SK-N-SH (cell line): Measurements from ENCODE around the gene MTUS2. TPM values are rescaled to one million over a fixed set of nuclear protein-coding genes. Genes with fewer than 3 reads are reported as not detected.

Experiments used
- CTCF ChIA-PET: fragments of 300-600, 350-600 bp; formaldehyde crosslinking; extraction: SDS; loops from one replicate; lab custom pipeline; 2021; lab: Yijun Ruan, JAX
- POLR2A ChIA-PET: fragments of 350-600 bp; sonication (Branson Sonifier 250); formaldehyde crosslinking; extraction: SDS; loops from one replicate; lab custom pipeline; 2020; ENCODE audit warnings: antibody characterized with exemption, inconsistent platforms; lab: Yijun Ruan, JAX
- DNase-seq: peaks from one replicate; pipeline ENCODE4 v3.0.0; 2012
- H2AFZ ChIP-seq: fragments of 200-600 bp; sonication (generic); 2 replicates; pipeline ENCODE4 v1.8.1; 2016; ENCODE audit warnings: antibody characterized with exemption, mild to moderate bottlenecking, low read depth
- H3F3A ChIP-seq: fragments of 200-600 bp; sonication (generic); replicated peaks from 2 replicates; pipeline ENCODE3; 2016; ENCODE audit warnings: antibody characterized with exemption, mild to moderate bottlenecking; ENCODE audit not compliant: insufficient read depth
- H3K27ac ChIP-seq, 2 experiments: fragments of 200-500 bp in 1 of 2; fragments of 200-600 bp in 1 of 2; sonication (Bioruptor generic) in 1 of 2; sonication (generic), shearing (Covaris generic) in 1 of 2; 2 replicates each; pipeline versions ENCODE4 v1.5.1 to v1.6.1; 2014 to 2016; ENCODE audit warnings: low read depth in 2 of 2, inconsistent platforms in 1 of 2, low read length in 1 of 2, mild to moderate bottlenecking in 1 of 2, mixed read lengths in 1 of 2
- H3K27me3 ChIP-seq: fragments of 200-600 bp; sonication (generic), shearing (Covaris generic); 2 replicates; pipeline ENCODE4 v1.6.1; 2016; ENCODE audit warnings: mixed run types; ENCODE audit not compliant: insufficient read depth
- H3K36me3 ChIP-seq, 2 experiments: fragments of 200-500 bp in 1 of 2; fragments of 200-600 bp in 1 of 2; sonication (Bioruptor generic) in 1 of 2; sonication (generic) in 1 of 2; replicated peaks in 1 of 2; 2 replicates each; pipeline versions ENCODE3 to v1.5.1; 2014 to 2016; ENCODE audit warnings: low read length in 1 of 2, mild to moderate bottlenecking in 1 of 2; ENCODE audit not compliant: insufficient read depth in 2 of 2, control insufficient read depth in 1 of 2
- H3K4me1 ChIP-seq, 2 experiments: fragments of 200-500 bp in 1 of 2; fragments of 200-600 bp in 1 of 2; sonication (Bioruptor generic) in 1 of 2; sonication (generic), shearing (Covaris generic) in 1 of 2; 2 replicates each; pipeline versions ENCODE4 v1.5.1 to v1.6.1; 2014 to 2016; ENCODE audit warnings: low read depth in 1 of 2, low read length in 1 of 2, mixed run types in 1 of 2; ENCODE audit not compliant: insufficient read depth in 2 of 2, control insufficient read depth in 1 of 2
- H3K4me2 ChIP-seq: fragments of 200-600 bp; sonication (generic), shearing (Covaris generic); 2 replicates; pipeline ENCODE4 v1.6.1; 2017; ENCODE audit warnings: mixed run types
- H3K4me3 ChIP-seq, 2 experiments: fragments of 200-500 bp in 1 of 2; fragments of 200-600 bp in 1 of 2; sonication (Bioruptor generic) in 1 of 2; sonication (generic), shearing (Covaris generic) in 1 of 2; 2 replicates each; pipeline versions ENCODE4 v1.5.1 to v1.8.1; 2014 to 2016; ENCODE audit warnings: low read depth in 2 of 2, inconsistent platforms in 1 of 2, low read length in 1 of 2, mild to moderate bottlenecking in 1 of 2, mixed read lengths in 1 of 2, moderate library complexity in 1 of 2
- H3K79me2 ChIP-seq: fragments of 200-600 bp; sonication (generic); 2 replicates; pipeline ENCODE4 v1.8.1; 2017; ENCODE audit warnings: mild to moderate bottlenecking; ENCODE audit not compliant: insufficient read depth
- H3K9ac ChIP-seq: fragments of 200-600 bp; sonication (generic); 2 replicates; pipeline ENCODE4 v1.6.1; 2017; ENCODE audit warnings: mixed run types
- H3K9me2 ChIP-seq: fragments of 200-600 bp; sonication (generic); 2 replicates; pipeline ENCODE4 v1.6.1; 2017; ENCODE audit warnings: mixed run types
- H3K9me3 ChIP-seq: fragments of 200-600 bp; sonication (generic); 2 replicates; pipeline ENCODE4 v1.6.1; 2017; ENCODE audit warnings: mixed run types, mild to moderate bottlenecking, moderate library complexity
- H4K20me1 ChIP-seq: fragments of 200-600 bp; sonication (generic); 2 replicates; pipeline ENCODE4 v1.6.1; 2017; ENCODE audit warnings: mild to moderate bottlenecking, mixed run types; ENCODE audit not compliant: insufficient read depth
- NFIC ChIP-seq: IDR thresholded peaks from 2 replicates; pipeline ENCODE4 v1.4.0; 2012; ENCODE audit warnings: borderline replicate concordance
- RAD21 ChIP-seq: IDR thresholded peaks from 2 replicates; pipeline ENCODE4 v1.6.1; 2012; ENCODE audit warnings: mild to moderate bottlenecking, low read length
- RCOR1 ChIP-seq: fragments of 150-350 bp; IDR thresholded peaks from 2 replicates; pipeline ENCODE4 v1.6.1; 2017; ENCODE audit warnings: antibody characterized with exemption, low read length
- SMC3 ChIP-seq: IDR thresholded peaks from 2 replicates; pipeline ENCODE4 v1.6.1; 2012; ENCODE audit warnings: low read depth, low read length, improper control_type of control experiment
- USF2 ChIP-seq: fragments of 150-350 bp; IDR thresholded peaks from 2 replicates; pipeline ENCODE4 v1.6.1; 2017; ENCODE audit warnings: antibody characterized with exemption, low read length, low read depth, borderline replicate concordance
- WGBS: methylation state at CpG from one replicate; pipeline ENCODE4 v1.1.6; 2017; ENCODE audit warnings: low lambda C conversion rate; 5-methylcytosine and 5-hydroxymethylcytosine counted together
- polyA plus RNA-seq, 3 experiments: library from polyadenylated mRNA; depleted of rRNA; stranded (reverse); fragments of >200 nt; gene quantifications; 2 replicates each; pipeline ENCODE4 v1.2.3, GENCODE V29; 2012
- TF ChIP-seq, protein P1 (sequence below): fragments of 200-600 bp; sonication (generic); IDR thresholded peaks from 2 replicates; pipeline ENCODE4 v1.6.1; 2017; ENCODE audit warnings: antibody characterized with exemption, mild to moderate bottlenecking, moderate library complexity
- TF ChIP-seq, protein P2 (sequence below): IDR thresholded peaks from 2 replicates; pipeline ENCODE4 v1.4.0; 2012; ENCODE audit warnings: low read depth, borderline replicate concordance

MTUS2 gene
- polyA plus RNA-seq, 1 of the 3 experiments (the other 2 are of a cell fraction), result 1.7 TPM

GRCh38 chr13:29362849-29363604 is 542.9 kb downstream of the MTUS2 start:
- Histone ChIP-seq H3K9me3 (no peaks in the 10 kb centered on the region), H3K4me1 (peaks cover 0 to 3% of the 10 kb centered on the region in 2 experiments; a peak in 1 of 4 replicates), H3F3A (no peaks in the 10 kb centered on the region), H2AFZ (no peak overlapping the region), H3K9ac (no peak overlapping the region), H3K27ac (no peak overlapping the region), H3K4me2 (peak overlapping the region; percentile 57; the same call in 1 of the 2 replicates), H4K20me1 (no peaks in the 10 kb centered on the region), H3K79me2 (no peaks in the 10 kb centered on the region), H3K4me3 (peak overlapping the region in 1 of 2 experiments; percentile 43; a peak in 1 of 4 replicates), H3K27me3 (peaks cover 40% of the 10 kb centered on the region; the same call in 1 of the 2 replicates), H3K9me2 (no peaks in the 10 kb centered on the region), H3K36me3 (no peaks in the 10 kb centered on the region)
- ChIA-PET CTCF (interaction anchor here (0.9 to 2.1 kb wide), 9 partner anchors 9 to 543 kb away, joined by 3 to 14 read pairs (median 4); partner anchors contain the start of gene MTUS2), POLR2A (no interaction called here)
- peak; percentile 79 for DNase-seq
- 0% methylated on average over 6 of the region's 6 CpGs for WGBS
- no peak for TF ChIP-seq RCOR1
- TF ChIP-seq, protein P1, sequence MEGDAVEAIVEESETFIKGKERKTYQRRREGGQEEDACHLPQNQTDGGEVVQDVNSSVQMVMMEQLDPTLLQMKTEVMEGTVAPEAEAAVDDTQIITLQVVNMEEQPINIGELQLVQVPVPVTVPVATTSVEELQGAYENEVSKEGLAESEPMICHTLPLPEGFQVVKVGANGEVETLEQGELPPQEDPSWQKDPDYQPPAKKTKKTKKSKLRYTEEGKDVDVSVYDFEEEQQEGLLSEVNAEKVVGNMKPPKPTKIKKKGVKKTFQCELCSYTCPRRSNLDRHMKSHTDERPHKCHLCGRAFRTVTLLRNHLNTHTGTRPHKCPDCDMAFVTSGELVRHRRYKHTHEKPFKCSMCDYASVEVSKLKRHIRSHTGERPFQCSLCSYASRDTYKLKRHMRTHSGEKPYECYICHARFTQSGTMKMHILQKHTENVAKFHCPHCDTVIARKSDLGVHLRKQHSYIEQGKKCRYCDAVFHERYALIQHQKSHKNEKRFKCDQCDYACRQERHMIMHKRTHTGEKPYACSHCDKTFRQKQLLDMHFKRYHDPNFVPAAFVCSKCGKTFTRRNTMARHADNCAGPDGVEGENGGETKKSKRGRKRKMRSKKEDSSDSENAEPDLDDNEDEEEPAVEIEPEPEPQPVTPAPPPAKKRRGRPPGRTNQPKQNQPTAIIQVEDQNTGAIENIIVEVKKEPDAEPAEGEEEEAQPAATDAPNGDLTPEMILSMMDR, result peak; percentile 86
- peak; percentile 77 for TF ChIP-seq SMC3
- TF ChIP-seq RAD21, result peak; percentile 80

DNA sequence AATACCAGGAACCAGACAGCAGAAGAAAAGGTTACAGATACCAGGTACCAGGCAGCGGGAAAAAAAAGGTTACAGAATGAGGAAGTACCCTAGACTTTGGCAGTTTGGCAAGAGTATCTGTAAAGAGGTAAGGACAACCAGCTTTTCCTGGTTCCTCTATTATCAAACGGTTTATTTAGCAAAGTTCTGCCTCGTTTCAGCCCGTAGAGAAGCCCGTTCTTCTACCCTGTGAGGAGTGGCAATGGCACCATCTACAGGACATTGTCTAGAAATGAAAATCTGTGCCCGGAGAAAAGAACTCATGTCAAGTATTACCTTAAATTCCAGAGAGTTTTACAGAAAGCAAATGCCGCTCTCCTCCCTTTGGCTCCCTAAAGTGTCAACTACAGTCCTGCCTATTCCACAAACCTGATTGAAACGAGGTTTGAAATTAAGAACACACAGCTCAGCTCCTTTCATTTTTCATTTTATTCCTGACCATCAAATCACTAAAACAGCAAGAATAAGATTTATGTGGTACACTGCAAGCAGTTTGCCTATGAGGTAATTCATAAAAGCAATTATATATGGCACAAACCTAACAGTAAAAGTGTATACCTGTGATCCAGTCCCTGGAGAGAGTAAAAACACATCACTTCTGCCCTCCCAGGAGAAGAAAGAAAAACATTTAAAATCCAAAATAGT is 549.1 kb downstream of the MTUS2 start:
- Histone ChIP-seq H3K36me3 (no peaks in the 10 kb centered on the region), H3K79me2 (no peaks in the 10 kb centered on the region), H4K20me1 (no peaks in the 10 kb centered on the region), H2AFZ (no peak overlapping the region), H3K4me3 (no peak overlapping the region; a peak in 1 of 4 replicates), H3K4me1 (no peaks in the 10 kb centered on the region), H3K27ac (no peak overlapping the region), H3K9me2 (no peaks in the 10 kb centered on the region), H3K9me3 (0 out of 2 replicates have a peak, but pooled peaks cover 3% of the 10 kb centered on the region), H3F3A (no peaks in the 10 kb centered on the region), H3K9ac (no peak overlapping the region), H3K4me2 (no peak overlapping the region), H3K27me3 (peaks cover 20% of the 10 kb centered on the region)
- WGBS, result 2% methylated on average over 8 of the region's 8 CpGs
- peak; percentile 39 for DNase-seq
- ChIA-PET CTCF (interaction anchor here (0.6 to 3.1 kb wide), 17 partner anchors 9 to 579 kb away, joined by 3 to 17 read pairs (median 4); partner anchors contain the start of gene MTUS2), POLR2A (no interaction called here)
- TF ChIP-seq NFIC (no peak), SMC3 (peak; percentile 35; the same call in 1 of the 2 replicates), USF2 (no peak), RAD21 (peak; percentile 77)
- TF ChIP-seq, protein P1, result peak; percentile 67
- TF ChIP-seq, protein P2, sequence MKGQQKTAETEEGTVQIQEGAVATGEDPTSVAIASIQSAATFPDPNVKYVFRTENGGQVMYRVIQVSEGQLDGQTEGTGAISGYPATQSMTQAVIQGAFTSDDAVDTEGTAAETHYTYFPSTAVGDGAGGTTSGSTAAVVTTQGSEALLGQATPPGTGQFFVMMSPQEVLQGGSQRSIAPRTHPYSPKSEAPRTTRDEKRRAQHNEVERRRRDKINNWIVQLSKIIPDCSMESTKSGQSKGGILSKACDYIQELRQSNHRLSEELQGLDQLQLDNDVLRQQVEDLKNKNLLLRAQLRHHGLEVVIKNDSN, result no peak
